HT-29 (cell line): ENCODE results near the gene ELOVL2. TPM values are rescaled to one million over a fixed set of nuclear protein-coding genes. Genes with fewer than 3 reads are reported as not detected.

ENCODE experiments used
- total RNA-seq: library from RNA; depleted of rRNA; stranded (reverse); fragments of >200 nt; shearing (Covaris generic); gene quantifications from 2 replicates; pipeline ENCODE4 v1.2.3, GENCODE V29; 2014; rRNA removed

The ELOVL2 gene
- total RNA-seq, 1 experiment from 2014 or later = not detected

Other genes with a start within 250 kb of the ELOVL2 start
- 0.05 TPM in 1 of 2 replicates, not detected in the other for gene MAK, start 205.8 kb downstream of the ELOVL2 start, total RNA-seq
- gene GCM2, start 162.3 kb downstream of the ELOVL2 start, total RNA-seq = not detected in 2 replicates
- 0.08 TPM in 1 of 2 replicates, not detected in the other for gene SYCP2L, start 157.3 kb downstream of the ELOVL2 start, total RNA-seq
- gene SMIM13, start 49.5 kb upstream of the ELOVL2 start, total RNA-seq = 4.4 and 6.7 TPM in 2 replicates
- gene ERVFRD-1, start 67.4 kb upstream of the ELOVL2 start, total RNA-seq = not detected in 2 replicates
- 35.4 and 36.4 TPM in 2 replicates for gene NEDD9, start 188.4 kb upstream of the ELOVL2 start, total RNA-seq